GM12878 (cell line): ENCODE results near the gene RAPGEF3. TPM values are rescaled to one million over a fixed set of nuclear protein-coding genes. Genes with fewer than 3 reads are reported as not detected.

Experiments used
- CUX1 ChIP-seq: IDR thresholded peaks from 2 replicates; pipeline ENCODE4 v1.6.1; 2012; ENCODE audit warnings: improper control_type of control experiment, low read depth, low read length; ENCODE audit not compliant: insufficient replicate concordance
- JUNB ChIP-seq: IDR thresholded peaks from 2 replicates; pipeline ENCODE4 v1.6.1; 2016; ENCODE audit warnings: antibody characterized with exemption, mild to moderate bottlenecking
- NRF1 ChIP-seq: conservative IDR thresholded peaks from 2 replicates; pipeline ENCODE4 v1.6.1; 2011; ENCODE audit warnings: mild to moderate bottlenecking, low read depth, low read length, improper control_type of control experiment
- USF1 ChIP-seq: IDR thresholded peaks from 2 replicates; pipeline ENCODE4 v1.6.1; 2011; ENCODE audit warnings: borderline replicate concordance, low read depth, mild to moderate bottlenecking, moderate library complexity, mixed read lengths, low read length; ENCODE audit not compliant: insufficient read depth; ENCODE audit errors: extremely low read length
- polyA plus RNA-seq, 11 experiments: library from polyadenylated mRNA; depleted of rRNA in 4 of 11; unstranded in 6 of 11; stranded (reverse) in 5 of 11; fragments of >200 nt; fragmentation: Nextera tagmentation in 4 of 11; fragmentation: Illumina TruSeq in 1 of 11; extraction: Ambion mirVana in 4 of 11; extraction: Trizol in 1 of 11; gene quantifications; 1 replicate in 1 of 11; 2 replicates in 10 of 11; pipeline versions ENCODE4 v1.2.1 to v1.2.3, GENCODE V29; 2011 to 2016; ENCODE audit warnings: inconsistent platforms in 2 of 11, missing spikeins in 2 of 11, low read depth in 1 of 11
- total RNA-seq, 4 experiments: library from RNA; depleted of rRNA in 3 of 4; stranded (reverse); fragments of >200 nt in 3 of 4; fragmentation: Illumina TruSeq in 1 of 4; extraction: Trizol in 1 of 4; gene quantifications; 2 replicates each; pipeline versions ENCODE4 v1.2.1 to v1.2.3, GENCODE V29; 2013 to 2021

RAPGEF3 gene
- total and polyA plus RNA-seq, 10 of the 15 experiments (the other 5 are each of a cell fraction or from before 2014, with no cell fraction given): 0.02 to 0.92 (median 0.31) TPM; not detected in 2

DNA sequence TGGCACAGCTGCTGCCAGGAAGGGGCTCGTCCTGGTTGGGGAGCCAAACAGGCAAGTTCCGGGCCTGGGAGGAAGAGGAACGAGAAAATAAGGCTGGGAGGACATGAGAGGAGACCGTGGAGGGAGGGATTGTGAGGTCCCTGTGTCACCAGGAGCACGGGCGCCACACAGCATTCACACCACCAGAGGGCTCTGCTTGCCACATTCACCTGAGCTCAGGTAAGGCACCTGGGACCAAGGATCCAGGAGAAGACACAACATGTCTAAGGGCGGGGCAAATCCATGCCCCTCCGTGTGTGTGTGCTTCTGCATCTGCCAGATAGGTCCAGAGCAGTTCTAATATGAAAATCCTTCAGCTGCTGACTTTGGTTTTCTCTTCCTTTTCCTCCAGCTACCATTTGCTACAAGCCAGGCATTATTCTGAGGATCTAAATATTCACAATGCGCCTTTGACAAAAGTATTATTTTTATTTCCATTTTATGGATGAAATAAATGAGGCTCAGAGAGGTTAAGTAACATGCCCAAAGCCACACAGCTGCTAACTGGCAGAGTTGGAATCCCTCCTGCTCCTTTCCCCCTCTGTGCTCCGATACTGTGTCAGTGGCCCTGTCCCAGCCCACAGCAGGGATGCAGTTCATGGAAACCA, 14.6 kb downstream of the RAPGEF3 start (continued):
- no peak for TF ChIP-seq CUX1
- no peak for TF ChIP-seq USF1
- TF ChIP-seq JUNB: no peak
- TF ChIP-seq NRF1: no peak
